ENCODE results near the gene ASL. TPM values are rescaled to one million over a fixed set of nuclear protein-coding genes. Genes with fewer than 3 reads are reported as not detected.

ASL gene
- total and polyA plus RNA-seq, 9 of the 15 experiments (the other 6 are each of a cell fraction or from before 2014, with no cell fraction given): 2.6 to 67.0 (median 33.3) TPM

GRCh38 chr7:66099551-66100407, 24.2 kb downstream of the ASL start (continued):
- TF ChIP-seq ZNF717 (CRISPR knock-in tag; IDR thresholded peaks at IDR 0.05): no peak
- peak; percentile 83 for TF ChIP-seq THRB (CRISPR knock-in tag; conservative IDR thresholded peaks at IDR 0.05)
- no peak for TF ChIP-seq RHOXF2B (CRISPR knock-in tag; conservative IDR thresholded peaks at IDR 0.05)
- TF ChIP-seq ZNF232 (CRISPR knock-in tag; IDR thresholded peaks at IDR 0.05): no peak
- TF ChIP-seq MBD2 (IDR thresholded peaks at IDR 0.05; ENCODE audit: borderline replicate concordance, low read depth): no peak; the same call in 1 of the 2 replicates
- TF ChIP-seq DLX4 (CRISPR knock-in tag; IDR thresholded peaks at IDR 0.05): no peak
- TF ChIP-seq ZBTB11 (CRISPR knock-in tag; IDR thresholded peaks at IDR 0.05): no peak
- no peak for TF ChIP-seq NFIX (CRISPR knock-in tag; IDR thresholded peaks at IDR 0.05; ENCODE audit: low read depth)
- no peak for TF ChIP-seq CEBPZ (IDR thresholded peaks at IDR 0.05; ENCODE audit: borderline replicate concordance, low read depth, low read length)
- TF ChIP-seq SMARCA5 (IDR thresholded peaks at IDR 0.05): peak; percentile 94
- no peak for TF ChIP-seq HMBOX1 (IDR thresholded peaks at IDR 0.05)
- no peak for TF ChIP-seq RFX1 (IDR thresholded peaks at IDR 0.05)
- TF ChIP-seq ZNF253 (CRISPR knock-in tag; conservative IDR thresholded peaks at IDR 0.05): no peak
- TF ChIP-seq TEAD4 (IDR thresholded peaks at IDR 0.05; ENCODE audit: low read length): no peak
- TF ChIP-seq TEAD4 (CRISPR knock-in tag; IDR thresholded peaks at IDR 0.05; ENCODE audit: borderline replicate concordance): no peak
- 0 out of 4 replicates have a peak, but pooled peaks of 1 of the 2 experiments have one; percentile 36 for TF ChIP-seq KDM4B (IDR thresholded peaks at IDR 0.05; ENCODE audit: borderline replicate concordance in 2 of 2, low read depth in 1 of 2)

Data from K562 (cell line).